ENCODE results near the gene DNAJC8.

- TF ChIP-seq RAD21 (IDR thresholded peaks at IDR 0.05; ENCODE audit: low read depth): no peak
- no peak for TF ChIP-seq TEAD4 (IDR thresholded peaks at IDR 0.05)
- TF ChIP-seq REST (IDR thresholded peaks at IDR 0.05; ENCODE audit: low read depth): no peak
- TF ChIP-seq EP300 (IDR thresholded peaks at IDR 0.05; ENCODE audit: borderline replicate concordance): no peak
These were observed 45.9 kb upstream of the DNAJC8 start for GRCh38 chr1:28278763-28279162.
